Amygdala (tissue), 56 donors: ENCODE results near the gene SLC22A17.

Experiments used
- DNase-seq, 56 donors: peaks; one replicate each; lab custom pipeline; 2025; lab: John Stamatoyannopoulos, UW

Gene SLC22A17

GRCh38 chr14:23365036-23365731, 12.5 kb upstream of the SLC22A17 start, which contains the start of gene EFS:
Gene EFS (minus strand): TSS chr14:23365172. CDS start chr14:23365025, 147 bp downstream.
- peak in 31 of 56 donors; percentile 24 to 71 (median 45) for DNase-seq

- peak in 50 of 56 donors; percentile 24 to 83 (median 60) for DNase-seq
These were observed 11.7 kb upstream of the SLC22A17 start for GRCh38 chr14:23364164-23365035.

- DNase-seq: no peak
These were observed 9.5 kb upstream of the SLC22A17 start for GRCh38 chr14:23362200-23362599.

- no peak for DNase-seq
These were observed 9.1 kb upstream of the SLC22A17 start for GRCh38 chr14:23361763-23362162.

GRCh38 chr14:23361320-23361719, 8.6 kb upstream of the SLC22A17 start:
- peak in 21 of 56 donors; percentile 12 to 67 (median 38) for DNase-seq

- DNase-seq: peak in 42 of 56 donors; percentile 15 to 88 (median 62)
These were observed 7.8 kb upstream of the SLC22A17 start for GRCh38 chr14:23360496-23360895.

- no peak for DNase-seq
These were observed 7.2 kb upstream of the SLC22A17 start for GRCh38 chr14:23359722-23360447.

DNA sequence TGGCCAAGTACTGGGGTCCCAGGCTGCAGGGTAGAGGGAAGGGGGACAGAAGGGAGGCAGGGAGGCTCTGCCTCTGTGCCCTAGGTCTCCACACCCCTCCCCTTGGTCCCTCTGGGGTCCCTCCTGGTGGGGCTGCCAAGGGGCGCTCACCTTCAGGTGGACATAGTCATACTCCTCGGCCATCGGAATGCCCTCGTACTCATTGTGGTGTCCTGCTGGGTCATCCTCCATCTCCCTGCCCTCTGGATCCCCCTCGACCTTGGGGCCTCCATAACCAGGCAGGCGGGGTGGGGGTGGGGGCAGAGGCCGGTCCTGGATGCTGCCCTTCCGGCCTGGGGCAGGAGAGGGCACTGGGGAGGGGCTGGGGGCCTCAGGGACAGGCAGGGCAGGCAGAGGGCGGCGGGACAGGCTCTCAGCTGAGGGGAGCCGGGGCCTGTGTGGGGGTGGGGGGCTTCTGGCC, 6.5 kb upstream of the SLC22A17 start:
- no peak for DNase-seq

DNA sequence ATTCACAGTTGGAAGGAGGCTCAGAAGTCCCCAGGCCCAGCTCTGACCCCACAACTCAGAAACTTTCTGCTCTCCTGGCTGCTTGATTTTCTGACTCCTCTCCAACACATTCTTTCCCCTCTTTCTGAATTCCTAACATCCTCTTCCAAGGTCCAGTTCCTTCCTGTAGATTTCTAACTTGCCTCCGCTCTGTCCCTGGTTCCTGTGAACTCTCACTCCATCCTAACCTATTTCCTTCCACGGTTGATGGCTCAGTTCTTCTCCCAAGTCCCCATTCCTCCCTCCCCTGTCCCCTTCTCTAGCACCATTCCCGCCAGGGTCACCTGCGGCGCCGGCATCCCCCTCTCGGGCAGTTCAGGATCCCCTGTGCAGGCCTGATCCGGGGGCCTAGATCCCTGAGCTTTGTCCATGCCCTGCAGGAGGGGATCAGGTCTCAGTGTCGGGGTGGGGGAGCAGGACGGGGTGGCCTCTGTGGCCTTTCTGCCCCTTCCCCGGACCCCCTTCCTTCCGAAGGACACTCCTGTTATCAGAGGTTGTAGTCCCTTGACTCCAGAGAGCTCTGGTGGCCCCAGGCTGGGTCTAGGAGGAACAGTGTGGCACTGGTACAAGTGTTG, 6.0 kb upstream of the SLC22A17 start:
- no peak for DNase-seq

- DNase-seq: no peak
These were observed 5.4 kb upstream of the SLC22A17 start for GRCh38 chr14:23358042-23358441.

- DNase-seq: no peak
These were observed 4.6 kb upstream of the SLC22A17 start for GRCh38 chr14:23357261-23357660.

GRCh38 chr14:23356662-23357061, 4.0 kb upstream of the SLC22A17 start:
- DNase-seq: no peak

GRCh38 chr14:23355871-23356435, 3.3 kb upstream of the SLC22A17 start:
- no peak for DNase-seq

DNA sequence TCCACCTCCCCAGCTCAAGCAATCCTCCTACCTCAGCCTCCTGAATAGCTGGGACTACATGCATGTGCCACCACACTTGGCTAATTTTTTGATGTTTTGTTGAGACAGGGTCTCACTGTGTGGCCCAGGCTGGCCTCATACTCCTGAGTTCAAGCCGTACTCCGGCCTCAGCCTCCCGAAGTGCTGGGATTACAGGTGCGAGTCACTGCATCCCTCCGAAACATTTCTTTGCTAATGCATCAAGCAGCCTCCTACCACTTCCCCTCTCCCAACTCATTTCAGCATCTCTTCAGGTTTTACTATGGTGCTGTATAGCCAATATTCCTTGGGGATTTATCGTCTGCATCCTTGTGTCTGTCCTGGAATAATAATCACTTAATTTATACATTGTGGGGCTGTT, 2.3 kb upstream of the SLC22A17 start:
- no peak for DNase-seq

GRCh38 chr14:23353433-23353780, 720 bp upstream of the SLC22A17 start:
- no peak for DNase-seq

GRCh38 chr14:23351681-23352505, 794 bp downstream of the SLC22A17 start:
- peak in 17 of 56 donors; percentile 38 to 79 (median 54) for DNase-seq

- DNase-seq: no peak
These were observed 3.4 kb downstream of the SLC22A17 start for GRCh38 chr14:23349156-23349845.

GRCh38 chr14:23348297-23348655, 4.4 kb downstream of the SLC22A17 start:
- DNase-seq: no peak
